HCT116 (cell line): Measurements from ENCODE around the gene TMEM94. TPM values are rescaled to one million over a fixed set of nuclear protein-coding genes. Genes with fewer than 3 reads are reported as not detected.
A peak's percentile ranks its signal among the peaks of the same experiment; 100 is the strongest.

Experiments
- ATAC-seq: fragments of 200-7000 bp; cut with Tn5 transposase; 2 replicates; pipeline ENCODE4 v1.9.1; 2020; ENCODE audit warnings: mild to moderate bottlenecking, moderate library complexity
- BruUV-seq: library from RNA; stranded (reverse); fragments of 400-500 nt; replicated peaks from 2 replicates; lab custom pipeline; 2021; lab: Mats Ljungman, UMichigan
- CTCF ChIA-PET: fragments of 300-600 bp; sonication (Branson Sonifier 250); formaldehyde crosslinking; loops from one replicate; lab custom pipeline; 2021; ENCODE audit warnings: antibody characterized with exemption; lab: Charles Lee
- POLR2A ChIA-PET: fragments of 300-600, 350-600 bp; sonication (Branson Sonifier 250); formaldehyde crosslinking; loops from one replicate; lab custom pipeline; 2021; ENCODE audit warnings: antibody characterized with exemption; lab: Charles Lee
- RAD21 ChIA-PET, 2 experiments: fragments of 300-600 bp; sonication (Branson Sonifier 250); formaldehyde crosslinking; loops; one replicate each; lab custom pipeline; 2023; ENCODE audit warnings: low total read pairs in 2 of 2; ENCODE audit not compliant: uncharacterized antibody in 2 of 2, unreplicated experiment in 2 of 2, low non-redundant PET in 1 of 2; lab: Charles Lee
- DNase-seq: peaks from one replicate; pipeline ENCODE4 v3.0.0-alpha.2; 2010; ENCODE audit warnings: low read depth, low spot score
- H2AFZ ChIP-seq: fragments of 200-600 bp; shearing (Covaris generic), sonication (generic); 2 replicates; pipeline ENCODE4 v1.6.1; 2017; ENCODE audit warnings: low read depth, mixed run types, mixed read lengths, antibody characterized with exemption, low read length; ENCODE audit not compliant: poor library complexity, severe bottlenecking
- H3K27ac ChIP-seq: 2 replicates; pipeline ENCODE4 v1.5.1; 2012; ENCODE audit warnings: low read depth, low read length
- H3K27me3 ChIP-seq: fragments of 200-600 bp; sonication (generic); 2 replicates; pipeline ENCODE4 v1.6.1; 2016; ENCODE audit warnings: mixed run types, low read length, mixed read lengths; ENCODE audit not compliant: insufficient read depth
- H3K36me3 ChIP-seq, 2 experiments: fragments of 200-500 bp in 1 of 2; fragments of 200-600 bp in 1 of 2; sonication (Bioruptor generic) in 1 of 2; sonication (generic) in 1 of 2; 2 replicates each; pipeline versions ENCODE4 v1.5.1 to v1.6.1; 2014 to 2016; ENCODE audit warnings: low read length in 2 of 2, inconsistent platforms in 1 of 2, mixed read lengths in 1 of 2, mixed run types in 1 of 2; ENCODE audit not compliant: insufficient read depth in 2 of 2, control insufficient read depth in 1 of 2
- H3K4me1 ChIP-seq, 2 experiments: fragments of 200-600 bp in 1 of 2; sonication (generic) in 1 of 2; 2 replicates each; pipeline versions ENCODE4 v1.5.1 to v1.6.1; 2012 to 2017; ENCODE audit warnings: low read length in 2 of 2, inconsistent platforms in 1 of 2, mild to moderate bottlenecking in 1 of 2, mixed read lengths in 1 of 2, mixed run types in 1 of 2, moderate library complexity in 1 of 2; ENCODE audit not compliant: insufficient read depth in 2 of 2, control insufficient read depth in 1 of 2
- H3K4me2 ChIP-seq: fragments of 200-600 bp; sonication (generic); 2 replicates; pipeline ENCODE4 v1.6.1; 2017; ENCODE audit warnings: mixed run types, low read length, mixed read lengths
- H3K4me3 ChIP-seq, 2 experiments: fragments of 200-600 bp in 1 of 2; sonication (generic) in 1 of 2; replicated peaks in 1 of 2; 2 replicates each; pipeline ENCODE4 v1.5.1; 2011 to 2016; ENCODE audit warnings: low read length in 2 of 2, control low read depth in 1 of 2, low read depth in 1 of 2, mild to moderate bottlenecking in 1 of 2, mixed read lengths in 1 of 2, mixed run types in 1 of 2
- H3K79me2 ChIP-seq: fragments of 200-600 bp; sonication (generic); 2 replicates; pipeline ENCODE4 v1.6.1; 2017; ENCODE audit warnings: mild to moderate bottlenecking, mixed run types, low read length, moderate library complexity, mixed read lengths; ENCODE audit not compliant: insufficient read depth
- H3K9ac ChIP-seq: fragments of 200-600 bp; sonication (generic); 2 replicates; pipeline ENCODE4 v1.6.1; 2016; ENCODE audit warnings: low read length, mixed read lengths
- H3K9me2 ChIP-seq: fragments of 200-600 bp; sonication (generic), shearing (Covaris generic); 2 replicates; pipeline ENCODE4 v1.6.1; 2017; ENCODE audit warnings: mixed run types, mild to moderate bottlenecking, moderate library complexity; ENCODE audit not compliant: insufficient read depth
- H3K9me3 ChIP-seq, 2 experiments: fragments of 200-500 bp in 1 of 2; fragments of 200-600 bp in 1 of 2; sonication (Bioruptor generic) in 1 of 2; sonication (generic) in 1 of 2; 2 replicates each; pipeline ENCODE4 v1.6.1; 2014 to 2017; ENCODE audit warnings: low read length in 2 of 2, mixed read lengths in 2 of 2, inconsistent platforms in 1 of 2, low read depth in 1 of 2, mild to moderate bottlenecking in 1 of 2, mixed run types in 1 of 2, moderate library complexity in 1 of 2; ENCODE audit not compliant: control insufficient read depth in 1 of 2, insufficient read depth in 1 of 2
- H4K20me1 ChIP-seq: fragments of 200-600 bp; sonication (generic), shearing (Covaris generic); 2 replicates; pipeline ENCODE4 v1.6.1; 2017; ENCODE audit warnings: mixed run types, mild to moderate bottlenecking, moderate library complexity; ENCODE audit not compliant: insufficient read depth
- ATF3 ChIP-seq: IDR thresholded peaks from 2 replicates; pipeline ENCODE4 v1.6.1; 2012
- CBX3 ChIP-seq: IDR thresholded peaks from 2 replicates; pipeline ENCODE4 v1.6.1; 2012; ENCODE audit warnings: low read depth
- CEBPB ChIP-seq: IDR thresholded peaks from 2 replicates; pipeline ENCODE4 v1.6.1; 2012; ENCODE audit warnings: low read depth
- CTCF ChIP-seq, 3 experiments: fragments of 200-600 bp in 1 of 3; sonication (generic) in 1 of 3; IDR thresholded peaks in 2 of 3; conservative IDR thresholded peaks in 1 of 3; 2 replicates each; pipeline ENCODE4 v1.5.1; 2012 to 2017; ENCODE audit warnings: low read depth in 2 of 3, low read length in 2 of 3, antibody characterized with exemption in 1 of 3, borderline replicate concordance in 1 of 3, control low read depth in 1 of 3, mild to moderate bottlenecking in 1 of 3, mixed read lengths in 1 of 3, mixed run types in 1 of 3, moderate library complexity in 1 of 3; ENCODE audit not compliant: insufficient read depth in 1 of 3
- EGR1 ChIP-seq: IDR thresholded peaks from 2 replicates; pipeline ENCODE4 v1.6.1; 2012; ENCODE audit warnings: low read depth
- EZH2 ChIP-seq: fragments of 200-600 bp; sonication (generic); IDR thresholded peaks from 2 replicates; pipeline ENCODE4 v1.6.1; 2017; ENCODE audit warnings: antibody characterized with exemption, mixed run types
- EZH2phosphoT487 ChIP-seq: fragments of 200-600 bp; IDR thresholded peaks from 2 replicates; pipeline ENCODE4 v1.6.1; 2018; ENCODE audit warnings: antibody characterized with exemption, borderline replicate concordance
- FOSL1 ChIP-seq: IDR thresholded peaks from 2 replicates; pipeline ENCODE4 v1.6.1; 2012; ENCODE audit warnings: low read depth
- JUND ChIP-seq: IDR thresholded peaks from 2 replicates; pipeline ENCODE4 v1.6.1; 2012
- POLR2AphosphoS5 ChIP-seq: IDR thresholded peaks from 2 replicates; pipeline ENCODE4 v1.6.1; 2011; ENCODE audit warnings: mild to moderate bottlenecking, low read depth, low read length, moderate library complexity
- RAD21 ChIP-seq: IDR thresholded peaks from 2 replicates; pipeline ENCODE4 v1.6.1; 2012; ENCODE audit warnings: low read depth, mild to moderate bottlenecking
- SIN3A ChIP-seq: IDR thresholded peaks from 2 replicates; pipeline ENCODE4 v1.6.1; 2012; ENCODE audit warnings: low read depth
- SP1 ChIP-seq: IDR thresholded peaks from 2 replicates; pipeline ENCODE4 v1.6.1; 2012; ENCODE audit warnings: low read depth
- SRF ChIP-seq: IDR thresholded peaks from 2 replicates; pipeline ENCODE4 v1.6.1; 2012; ENCODE audit warnings: low read depth
- TCF7L2 ChIP-seq: IDR thresholded peaks from 2 replicates; pipeline ENCODE4 v1.7.0; 2011; ENCODE audit warnings: borderline replicate concordance, inconsistent platforms; ENCODE audit not compliant: insufficient read depth, insufficient read length; ENCODE audit errors: extremely low read depth
- ZBTB33 ChIP-seq: IDR thresholded peaks from 2 replicates; pipeline ENCODE4 v1.6.1; 2011; ENCODE audit warnings: mild to moderate bottlenecking, low read length, moderate library complexity; ENCODE audit not compliant: insufficient replicate concordance; ENCODE audit errors: extremely low read depth
- ZNF274 ChIP-seq: fragments of 200-500 bp; sonication (Bioruptor generic); IDR thresholded peaks from 2 replicates; pipeline ENCODE4 v1.6.1; 2014; ENCODE audit warnings: mild to moderate bottlenecking, low read depth, low read length, inconsistent platforms
- intact Hi-C: fragments of 100-400 bp; cut with micrococcal nuclease; formaldehyde crosslinking; loops from 2 replicates; pipeline ENCODE4 v1.10.0; 2022
- total RNA-seq: library from RNA; stranded (reverse); gene quantifications from one replicate; pipeline ENCODE4 v1.2.1, GENCODE V29; 2021; ENCODE audit not compliant: unreplicated experiment

The TMEM94 gene
- total RNA-seq, 1 experiment from 2014 or later: 75.4 TPM

- TF ChIP-seq JUND (no peak), EGR1 (peak; percentile 69; the same call in 1 of the 2 replicates), TCF7L2 (peak; percentile 33), ATF3 (no peak), FOSL1 (no peak), EZH2 (no peak)
Measured at GRCh38 chr17:75456417-75457046, at the start of gene TMEM94 (continued).

GRCh38 chr17:75407655-75408352 is 48.6 kb upstream of the TMEM94 start:
- Histone ChIP-seq H4K20me1 (peaks cover 3% of the 10 kb centered on the region; the same call in 1 of the 2 replicates), H3K9me2 (no peaks in the 10 kb centered on the region), H2AFZ (no peak overlapping the region), H3K4me1 (peaks cover 5 to 28% of the 10 kb centered on the region in 2 experiments), H3K36me3 (no peaks in the 10 kb centered on the region), H3K4me3 (no peak overlapping the region), H3K79me2 (peaks cover 27% of the 10 kb centered on the region), H3K27me3 (no peaks in the 10 kb centered on the region), H3K4me2 (no peak overlapping the region), H3K9ac (no peak overlapping the region), H3K27ac (no peak overlapping the region), H3K9me3 (no peaks in the 10 kb centered on the region)
- BruUV-seq: no TSS peak
- ATAC-seq (no peak), DNase-seq (no peak)
- intact Hi-C loops: no loop called here
- ChIA-PET RAD21 (no interaction called here), CTCF (no interaction called here), POLR2A (interaction anchor here (1.1 kb wide), 1 partner anchor 137 kb away, joined by 5 read pairs; no protein-coding TSS in a partner anchor)
- no peak for TF ChIP-seq EZH2
- no peak for TF ChIP-seq SIN3A
- TF ChIP-seq CEBPB: no peak
- TF ChIP-seq ZBTB33: no peak
- TF ChIP-seq EZH2phosphoT487: no peak
- no peak for TF ChIP-seq CBX3
- no peak for TF ChIP-seq FOSL1
- TF ChIP-seq CTCF (IDR thresholded peaks at IDR 0.05 in 2 of 3, conservative IDR thresholded peaks at IDR 0.05 in 1 of 3; ENCODE audit: borderline replicate concordance in 1 of 3, insufficient read depth in 1 of 3, low read depth in 2 of 3, low read length in 2 of 3): no peak
- no peak for TF ChIP-seq SRF
- no peak for TF ChIP-seq TCF7L2
- TF ChIP-seq ZNF274: no peak
- no peak for TF ChIP-seq SP1
- TF ChIP-seq POLR2AphosphoS5: no peak
- no peak for TF ChIP-seq RAD21
